ENCODE results near the gene CTBP2. TPM values are rescaled to one million over a fixed set of nuclear protein-coding genes. Genes with fewer than 3 reads are reported as not detected.

The CTBP2 gene
- total RNA-seq, 1 experiment from 2014 or later: 97.2 TPM

DNA sequence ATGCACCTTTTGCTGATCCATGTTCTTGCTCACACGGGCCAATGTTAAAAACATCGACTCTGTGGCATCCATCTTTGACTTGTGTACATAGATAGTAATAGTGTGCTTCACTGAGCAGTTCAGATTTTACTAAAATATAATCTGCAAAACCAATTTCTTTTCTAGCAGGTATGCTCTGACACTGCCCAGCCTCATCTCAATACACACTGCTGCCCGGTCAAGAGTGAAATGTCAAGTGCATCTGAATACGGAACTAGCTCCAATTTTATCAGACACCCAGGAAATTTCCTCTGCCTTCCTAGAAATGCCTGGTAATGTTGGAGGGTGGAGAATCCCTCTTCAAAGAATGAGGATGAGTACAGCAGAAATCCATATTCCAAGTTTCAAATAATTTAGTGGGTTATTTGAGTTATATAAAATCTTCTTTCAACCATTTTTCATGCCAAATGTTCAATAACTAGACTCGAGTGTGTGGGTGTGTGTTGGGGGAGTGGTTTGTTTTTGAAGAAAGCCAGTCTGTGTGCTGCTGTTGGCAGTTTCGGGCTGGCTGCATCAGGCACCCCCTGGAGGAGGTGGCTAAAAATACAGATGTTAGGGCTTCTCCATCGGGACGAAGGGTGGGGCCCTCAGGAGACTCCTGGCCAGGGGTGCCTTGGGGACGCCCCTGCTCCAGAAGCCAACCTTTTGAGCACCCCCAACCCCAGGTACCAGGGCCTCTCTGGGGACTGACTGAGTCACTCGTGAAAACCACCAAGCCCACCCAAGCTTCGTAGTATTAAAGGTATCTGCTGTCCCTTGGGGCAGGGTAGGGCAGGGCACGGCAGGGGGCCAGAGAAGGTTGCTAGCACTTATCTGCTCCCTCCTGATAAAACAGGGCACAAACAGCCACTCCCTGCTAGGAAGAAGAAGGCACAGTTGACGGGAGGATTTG lies 15.4 kb downstream of the CTBP2 start:
- Histone ChIP-seq H3K4me1 (peaks cover 9% of the 10 kb centered on the region; the same call in 1 of the 2 replicates), H3K36me3 (ENCODE audit: control insufficient read depth, insufficient read depth, low read length) (peaks cover 1% of the 10 kb centered on the region; the same call in 1 of the 2 replicates), H3K27me3 (replicated peaks; ENCODE audit: control insufficient read depth, insufficient read depth, low read length) (no peaks in the 10 kb centered on the region), H3K9me3 (no peaks in the 10 kb centered on the region), H3K4me3 (ENCODE audit: low read depth, low read length) (no peak overlapping the region)
- H3K27ac Mint-ChIP-seq (ENCODE audit: unreplicated experiment): no peak overlapping the region
- intact Hi-C loops (cut with micrococcal nuclease; ENCODE audit: unreplicated experiment): no loop called here
- H3K4me3 Mint-ChIP-seq (ENCODE audit: unreplicated experiment): no peak overlapping the region
- TF ChIP-seq CTCF (IDR thresholded peaks at IDR 0.05; ENCODE audit: insufficient read depth in 1 of 2, low read depth in 1 of 2, low read length in 1 of 2, severe bottlenecking in 1 of 2, unreplicated experiment in 1 of 2): peak; percentile 44 to 63
- CTCF ChIA-PET: no interaction called here
- H3K4me1 Mint-ChIP-seq (ENCODE audit: low read depth, unreplicated experiment): peaks cover 11% of the 10 kb centered on the region
- POLR2A ChIA-PET: no interaction called here
- H3K36me3 Mint-ChIP-seq (ENCODE audit: insufficient read depth, unreplicated experiment): peaks cover 54% of the 10 kb centered on the region
- no peaks in the 10 kb centered on the region for H3K9me3 Mint-ChIP-seq (ENCODE audit: unreplicated experiment)
- peak in 1 of 2 experiments; percentile 58 for DNase-seq
- no peaks in the 10 kb centered on the region for H3K27me3 Mint-ChIP-seq (ENCODE audit: insufficient read depth, unreplicated experiment)
- BruUV-seq (replicated peaks): no TSS peak

DNA sequence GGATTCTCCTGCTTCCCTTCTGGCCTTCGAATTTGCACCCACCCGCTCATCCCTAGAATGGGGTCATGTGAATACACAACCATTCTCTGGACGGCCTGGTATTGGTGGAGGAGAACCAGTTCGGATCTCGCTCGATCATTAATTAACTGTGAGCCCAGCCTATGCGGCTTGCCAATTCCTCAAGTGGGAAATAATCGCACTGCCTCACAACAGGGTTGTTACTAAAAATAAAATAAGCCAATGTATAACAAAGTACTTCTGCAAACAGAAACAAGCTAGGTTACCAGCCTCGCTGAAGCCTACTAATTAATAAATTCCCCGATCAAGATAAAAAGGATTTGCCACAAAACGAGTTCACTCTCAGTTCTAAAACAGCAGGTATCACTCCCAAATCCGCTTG lies 16.2 kb downstream of the CTBP2 start:
- no peaks in the 10 kb centered on the region for H3K27me3 Mint-ChIP-seq (ENCODE audit: insufficient read depth, unreplicated experiment)
- CTCF ChIA-PET: no interaction called here
- intact Hi-C loops (cut with micrococcal nuclease; ENCODE audit: unreplicated experiment): no loop called here

GRCh38 chr10:125142946-125143345 lies 17.4 kb downstream of the CTBP2 start:
- BruUV-seq (replicated peaks): no TSS peak
- CTCF ChIA-PET: no interaction called here
- H3K27me3 ChIP-seq (replicated peaks; ENCODE audit: control insufficient read depth, insufficient read depth, low read length): no peaks in the 10 kb centered on the region
- TF ChIP-seq CTCF (IDR thresholded peaks at IDR 0.05; ENCODE audit: insufficient read depth in 1 of 2, low read depth in 1 of 2, low read length in 1 of 2, severe bottlenecking in 1 of 2, unreplicated experiment in 1 of 2): no peak
- H3K36me3 ChIP-seq (ENCODE audit: control insufficient read depth, insufficient read depth, low read length): peaks cover 1% of the 10 kb centered on the region; the same call in 1 of the 2 replicates
- DNase-seq: no peak
- peaks cover 55% of the 10 kb centered on the region for H3K36me3 Mint-ChIP-seq (ENCODE audit: insufficient read depth, unreplicated experiment)
- intact Hi-C loops (cut with micrococcal nuclease; ENCODE audit: unreplicated experiment): no loop called here
- H3K9me3 ChIP-seq: no peaks in the 10 kb centered on the region
- no peaks in the 10 kb centered on the region for H3K27me3 Mint-ChIP-seq (ENCODE audit: insufficient read depth, unreplicated experiment)
- no peaks in the 10 kb centered on the region for H3K9me3 Mint-ChIP-seq (ENCODE audit: unreplicated experiment)
- no peak overlapping the region for H3K4me3 Mint-ChIP-seq (ENCODE audit: unreplicated experiment)
- H3K4me1 Mint-ChIP-seq (ENCODE audit: low read depth, unreplicated experiment): peaks cover 18% of the 10 kb centered on the region
- no peak overlapping the region for H3K4me3 ChIP-seq (ENCODE audit: low read depth, low read length)
- peak overlapping the region; percentile 57 for H3K27ac Mint-ChIP-seq (ENCODE audit: unreplicated experiment)
- POLR2A ChIA-PET: no interaction called here
- H3K4me1 ChIP-seq: no peaks in the 10 kb centered on the region; the same call in 1 of the 2 replicates

More for the DNA sequence above, 16.2 kb downstream of the CTBP2 start:
- peaks cover 10% of the 10 kb centered on the region for H3K4me1 Mint-ChIP-seq (ENCODE audit: low read depth, unreplicated experiment)
- H3K9me3 ChIP-seq: no peaks in the 10 kb centered on the region
- H3K27me3 ChIP-seq (replicated peaks; ENCODE audit: control insufficient read depth, insufficient read depth, low read length): no peaks in the 10 kb centered on the region
- TF ChIP-seq CTCF (IDR thresholded peaks at IDR 0.05; ENCODE audit: insufficient read depth in 1 of 2, low read depth in 1 of 2, low read length in 1 of 2, severe bottlenecking in 1 of 2, unreplicated experiment in 1 of 2): no peak
- H3K36me3 ChIP-seq (ENCODE audit: control insufficient read depth, insufficient read depth, low read length): peaks cover 1% of the 10 kb centered on the region; the same call in 1 of the 2 replicates
- no peak for DNase-seq
- H3K27ac Mint-ChIP-seq (ENCODE audit: unreplicated experiment): no peak overlapping the region
- H3K36me3 Mint-ChIP-seq (ENCODE audit: insufficient read depth, unreplicated experiment): peaks cover 53% of the 10 kb centered on the region
- POLR2A ChIA-PET: no interaction called here
- BruUV-seq (replicated peaks): no TSS peak
- no peak overlapping the region for H3K4me3 ChIP-seq (ENCODE audit: low read depth, low read length)
- no peak overlapping the region for H3K4me3 Mint-ChIP-seq (ENCODE audit: unreplicated experiment)
- peaks cover 2% of the 10 kb centered on the region; the same call in 1 of the 2 replicates for H3K4me1 ChIP-seq
- no peaks in the 10 kb centered on the region for H3K9me3 Mint-ChIP-seq (ENCODE audit: unreplicated experiment)
